IPS DF 4.7 (cell line): ENCODE measurements around the gene VASN.
"Not testable (repeated sequence)": the region's sequence is repeated elsewhere in the genome, so short reads cannot be mapped to it uniquely, and the experiment has no call there.

Source experiments
- DNase-seq: peaks from one replicate; pipeline ENCODE4 v3.0.0-alpha.2; 2013; ENCODE audit warnings: low spot score; ENCODE audit errors: extremely low read depth

VASN gene

DNA sequence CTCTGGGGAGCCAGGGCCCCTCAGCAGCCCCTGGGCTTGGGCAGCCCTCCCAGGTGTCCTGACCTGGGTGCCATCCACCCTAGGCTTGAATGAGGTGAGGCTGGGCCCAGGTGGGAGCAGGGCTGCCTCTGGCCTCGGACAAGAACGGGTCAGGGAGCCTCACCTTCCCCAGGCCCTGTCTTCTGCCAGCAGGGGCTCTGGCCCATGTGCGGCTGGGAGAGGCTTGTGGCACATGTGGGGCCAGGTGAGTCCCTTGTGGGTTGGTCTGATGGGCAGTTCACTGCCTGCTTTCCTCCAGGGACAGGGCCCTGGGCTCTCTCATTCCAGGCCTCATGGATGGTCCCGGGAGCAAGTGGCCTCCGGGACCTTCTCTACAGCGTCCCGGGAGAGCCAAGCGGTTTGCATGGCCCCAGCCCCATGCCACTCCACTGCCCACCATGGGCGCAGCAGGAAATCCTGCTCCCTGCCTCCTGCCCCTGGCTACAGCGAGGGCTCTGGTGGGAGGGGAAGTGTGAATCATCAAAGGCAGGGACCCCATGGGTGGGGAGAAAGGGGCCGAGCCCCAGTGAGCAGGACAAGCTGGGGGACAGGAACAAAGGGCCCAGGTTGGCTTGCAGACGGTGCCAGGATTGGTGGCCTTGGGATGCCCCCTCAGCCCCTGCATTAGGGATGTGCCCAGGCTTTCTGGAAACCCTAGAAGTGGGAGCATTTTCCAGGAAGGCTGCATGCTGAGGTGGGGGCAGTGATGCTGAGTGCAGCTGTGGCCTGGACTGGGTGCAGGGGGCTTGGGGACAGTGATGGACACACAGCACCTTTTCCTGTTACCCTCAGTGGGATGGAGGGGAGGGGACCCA, 12.2 kb downstream of the VASN start:
- no peak for DNase-seq

DNA sequence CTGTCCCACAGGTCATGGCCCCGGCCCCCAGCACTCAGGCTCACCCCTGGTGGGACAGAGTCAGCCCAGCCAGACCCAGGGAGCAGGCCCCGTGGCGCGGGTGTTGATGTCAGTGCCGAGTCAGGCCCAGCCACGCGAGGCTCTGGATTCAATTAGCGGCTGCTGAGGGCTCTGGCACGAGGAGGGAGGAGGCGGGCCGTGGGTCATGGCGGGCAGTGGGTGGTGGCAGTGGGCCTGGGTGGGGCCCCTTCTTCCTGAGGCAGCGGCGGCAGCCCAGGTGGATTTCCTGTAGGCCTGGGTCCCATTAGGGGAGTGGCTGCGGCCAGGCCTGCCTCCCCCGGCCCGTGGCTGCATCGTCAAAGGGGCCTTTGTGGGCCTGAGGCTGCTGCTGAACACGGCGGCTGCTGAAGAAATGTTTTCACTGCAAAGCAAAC, 12.9 kb downstream of the VASN start:
- DNase-seq, result no peak

DNA sequence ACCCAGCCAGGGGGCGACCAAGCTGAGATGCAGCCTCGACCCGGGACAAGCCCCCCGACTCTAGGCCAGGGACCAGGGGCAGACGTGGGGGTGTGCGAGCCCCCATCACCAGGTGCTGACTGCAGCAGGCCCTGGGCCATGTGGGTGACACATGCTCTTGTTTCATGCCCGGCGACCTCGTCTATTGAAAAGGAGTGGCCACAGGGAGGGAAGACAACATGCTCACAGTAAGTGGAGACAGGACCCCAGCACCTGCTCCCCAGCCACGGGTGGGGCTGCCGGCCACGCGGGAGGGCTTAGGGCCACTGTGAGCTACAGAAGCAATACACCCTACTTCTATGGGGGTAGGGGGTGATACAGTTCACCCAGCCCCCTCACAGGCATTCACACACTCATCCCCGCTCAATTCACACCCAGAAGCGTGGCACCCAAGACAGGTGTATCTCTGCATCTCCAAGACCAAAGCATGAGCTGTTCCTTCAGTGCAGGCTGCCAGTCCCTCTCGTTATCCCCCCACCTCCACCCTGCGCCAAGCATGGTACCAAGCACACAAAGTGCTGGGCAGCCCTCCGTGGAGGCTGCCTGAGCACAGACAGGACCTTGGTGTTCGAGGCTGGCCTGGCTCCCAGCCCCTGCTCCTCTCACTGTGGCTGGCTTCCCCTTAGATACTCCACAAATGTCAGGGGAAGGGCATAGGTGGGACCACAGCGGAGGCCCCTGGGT, 13.6 kb downstream of the VASN start:
- DNase-seq, result no peak

DNA sequence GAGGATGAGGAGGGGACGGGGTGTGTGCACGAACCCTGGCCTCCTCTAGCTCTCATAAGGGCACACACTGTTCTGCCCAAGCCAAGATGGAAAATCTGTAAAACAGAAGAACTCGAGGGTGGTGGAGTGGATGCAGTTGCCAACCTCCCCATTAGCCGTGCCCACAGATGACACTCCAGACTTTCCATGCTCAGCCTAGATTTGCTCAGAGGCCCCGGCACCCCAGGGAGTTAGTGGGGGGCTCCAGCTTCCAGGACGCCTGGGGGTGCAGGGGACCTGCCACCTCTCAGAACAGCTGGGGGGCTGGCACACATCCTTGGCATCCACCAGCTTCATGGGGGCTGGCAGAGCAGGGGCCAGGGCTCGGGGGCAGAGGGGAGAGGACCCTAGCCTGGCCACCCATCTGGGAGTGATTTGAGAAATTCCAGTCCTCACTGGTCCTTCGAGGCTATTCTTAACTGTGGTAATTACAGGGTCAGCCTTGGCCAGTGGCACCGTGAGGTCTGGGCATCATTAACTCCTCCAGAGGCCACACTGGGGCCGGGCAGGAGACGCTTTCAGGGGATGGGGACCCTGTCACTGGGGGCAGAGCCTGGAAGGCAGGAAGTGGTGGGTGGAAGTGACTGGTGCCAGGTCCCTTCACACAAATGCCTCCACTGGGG, 14.3 kb downstream of the VASN start:
- no peak for DNase-seq

DNA sequence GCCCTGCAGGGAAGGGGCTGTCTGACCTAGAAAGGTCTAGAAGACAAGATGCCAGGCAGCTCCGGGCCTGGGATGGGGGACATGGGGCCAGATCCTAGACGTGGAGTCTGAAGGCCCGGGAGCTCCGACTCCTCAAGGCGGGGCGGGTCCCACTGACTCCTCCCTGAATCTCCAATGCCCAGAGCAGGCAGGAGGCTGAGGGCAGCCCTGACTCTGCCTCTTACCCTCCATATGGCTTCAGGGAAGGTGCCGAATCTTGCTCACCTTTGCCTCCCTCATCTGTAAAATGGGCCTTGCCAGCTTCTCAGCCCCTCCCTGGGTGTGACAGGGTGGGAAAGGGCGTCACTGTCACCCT, 14.8 kb downstream of the VASN start:
- DNase-seq, result no peak

DNA sequence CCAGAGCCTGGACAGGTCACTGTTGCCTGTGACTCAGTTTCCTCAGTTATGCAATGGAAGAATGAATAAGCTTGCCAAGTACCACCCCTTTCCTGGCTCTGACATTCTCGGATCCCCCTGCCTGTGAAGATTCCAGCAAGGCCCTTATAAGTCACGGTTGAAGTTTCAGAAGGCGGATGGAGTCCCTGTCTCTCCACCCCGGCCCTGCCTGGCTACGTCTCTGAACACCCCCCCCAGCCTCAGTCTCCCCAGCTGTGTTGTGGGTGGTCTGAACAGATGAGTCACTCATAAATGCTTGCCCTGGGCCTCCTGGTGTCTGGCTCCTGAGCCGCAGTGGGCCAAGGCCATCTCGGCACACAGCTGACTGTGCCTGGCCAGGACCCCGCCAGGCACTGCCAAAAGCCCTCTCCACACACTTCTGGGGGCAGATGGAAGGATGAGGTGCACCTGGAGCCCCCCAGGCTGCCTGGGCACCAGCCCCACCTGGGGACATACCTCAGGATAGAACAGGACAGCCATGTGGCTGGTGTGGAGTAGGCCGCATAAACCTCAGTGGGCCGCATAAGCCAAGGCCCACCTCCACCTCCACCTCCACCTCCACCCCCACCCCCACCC, 15.4 kb downstream of the VASN start:
- DNase-seq, result no peak

DNA sequence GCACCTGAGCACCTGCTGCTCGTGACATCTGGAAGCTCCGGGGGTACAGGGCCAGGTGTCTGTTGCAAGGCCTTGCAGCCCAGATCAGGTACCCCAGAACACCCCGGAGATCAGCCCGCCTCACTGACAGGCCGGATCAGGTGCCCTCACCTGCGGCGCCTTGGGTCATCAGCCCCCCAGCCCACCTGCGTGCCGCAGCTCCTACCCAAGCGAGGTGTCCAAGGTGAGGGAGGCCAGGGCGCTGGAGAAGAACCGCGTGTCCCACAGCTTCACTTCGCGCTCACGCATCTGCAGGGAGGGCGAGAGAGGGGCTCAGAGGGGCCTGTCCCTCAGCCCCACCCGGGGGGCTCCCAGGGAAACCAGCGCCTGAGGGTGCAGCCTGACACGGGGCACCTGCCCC, 16.1 kb downstream of the VASN start:
- DNase-seq, result no peak

DNA sequence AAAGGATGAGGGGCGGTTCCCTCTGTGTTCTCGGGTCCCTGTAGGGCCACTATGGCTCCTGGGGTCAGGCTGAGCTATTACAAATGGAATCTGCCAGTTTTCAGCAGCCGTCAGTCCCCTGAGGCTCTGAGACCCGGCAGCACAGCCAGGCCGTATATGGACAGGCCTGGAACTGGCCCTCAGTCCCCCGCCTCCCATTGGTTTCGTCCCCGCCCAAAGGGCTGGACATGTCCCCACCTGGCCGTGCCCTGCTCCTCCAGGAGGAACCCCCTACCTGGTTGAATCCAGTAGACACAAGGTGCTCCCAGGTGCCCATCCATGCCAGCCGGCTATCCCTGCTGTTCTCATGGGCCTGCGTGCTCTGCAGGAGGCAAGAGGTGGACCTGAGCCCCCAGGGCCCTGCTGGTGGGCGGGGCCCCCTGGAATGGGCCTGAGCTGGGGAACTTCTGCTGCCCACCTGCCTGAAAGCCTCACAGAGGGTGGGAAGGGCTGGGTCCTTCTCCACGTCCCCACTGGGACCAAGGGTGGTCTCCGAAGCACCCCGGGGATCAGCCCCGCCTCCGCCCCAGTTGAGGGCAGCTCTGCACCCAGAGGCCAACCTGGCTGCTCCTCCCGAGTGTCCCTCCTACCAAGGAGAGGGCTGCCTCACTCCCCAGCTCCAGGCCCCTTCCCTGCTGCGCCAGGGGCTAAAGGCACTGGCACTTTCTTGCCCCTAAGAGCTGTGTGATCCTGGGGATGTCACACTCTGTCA, 16.8 kb downstream of the VASN start:
- no peak for DNase-seq

DNA sequence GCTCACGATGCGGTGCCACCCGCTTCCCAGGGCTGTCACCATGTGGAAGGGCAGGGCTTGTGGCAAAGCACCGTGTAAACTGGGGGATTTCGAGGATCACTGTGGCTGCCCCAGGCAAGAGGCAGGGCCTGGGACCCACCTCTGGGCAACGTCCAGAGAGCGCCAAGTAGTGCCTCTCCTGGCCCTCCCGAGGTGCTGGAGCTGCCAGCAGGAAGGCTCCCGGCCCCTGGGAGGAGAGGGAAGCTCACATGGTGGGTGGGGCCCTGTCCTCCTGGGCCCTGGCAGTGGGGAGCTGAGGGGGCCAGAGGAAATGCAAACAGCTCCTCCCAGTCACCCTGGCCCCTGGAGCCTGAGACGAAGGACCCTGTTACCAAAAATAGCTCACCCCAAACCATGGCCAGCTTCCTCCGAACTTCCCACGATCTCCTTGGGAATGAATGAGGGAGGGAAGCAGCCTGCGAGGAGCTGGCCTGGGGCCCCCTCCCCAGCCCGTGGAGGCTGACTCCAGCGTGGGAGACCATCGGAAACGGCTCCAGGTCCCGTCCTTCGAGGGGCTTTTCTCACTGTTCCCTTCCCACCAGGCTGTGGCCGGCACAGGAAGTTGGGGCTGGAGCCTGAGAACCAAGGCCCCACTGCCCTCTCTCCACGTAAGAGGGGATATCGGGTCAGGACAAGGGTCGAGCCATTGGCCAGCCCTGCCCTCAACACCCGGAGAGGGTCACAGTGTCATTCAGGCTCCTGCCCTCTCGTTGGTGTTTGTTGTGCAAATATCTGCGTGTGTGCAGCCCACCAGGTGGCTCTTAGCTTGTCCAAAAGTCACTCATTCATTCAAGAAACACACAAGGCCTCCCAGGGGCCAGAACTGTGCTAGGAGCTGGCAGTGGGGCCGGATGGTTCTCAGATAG, 17.7 kb downstream of the VASN start:
- no peak for DNase-seq

DNA sequence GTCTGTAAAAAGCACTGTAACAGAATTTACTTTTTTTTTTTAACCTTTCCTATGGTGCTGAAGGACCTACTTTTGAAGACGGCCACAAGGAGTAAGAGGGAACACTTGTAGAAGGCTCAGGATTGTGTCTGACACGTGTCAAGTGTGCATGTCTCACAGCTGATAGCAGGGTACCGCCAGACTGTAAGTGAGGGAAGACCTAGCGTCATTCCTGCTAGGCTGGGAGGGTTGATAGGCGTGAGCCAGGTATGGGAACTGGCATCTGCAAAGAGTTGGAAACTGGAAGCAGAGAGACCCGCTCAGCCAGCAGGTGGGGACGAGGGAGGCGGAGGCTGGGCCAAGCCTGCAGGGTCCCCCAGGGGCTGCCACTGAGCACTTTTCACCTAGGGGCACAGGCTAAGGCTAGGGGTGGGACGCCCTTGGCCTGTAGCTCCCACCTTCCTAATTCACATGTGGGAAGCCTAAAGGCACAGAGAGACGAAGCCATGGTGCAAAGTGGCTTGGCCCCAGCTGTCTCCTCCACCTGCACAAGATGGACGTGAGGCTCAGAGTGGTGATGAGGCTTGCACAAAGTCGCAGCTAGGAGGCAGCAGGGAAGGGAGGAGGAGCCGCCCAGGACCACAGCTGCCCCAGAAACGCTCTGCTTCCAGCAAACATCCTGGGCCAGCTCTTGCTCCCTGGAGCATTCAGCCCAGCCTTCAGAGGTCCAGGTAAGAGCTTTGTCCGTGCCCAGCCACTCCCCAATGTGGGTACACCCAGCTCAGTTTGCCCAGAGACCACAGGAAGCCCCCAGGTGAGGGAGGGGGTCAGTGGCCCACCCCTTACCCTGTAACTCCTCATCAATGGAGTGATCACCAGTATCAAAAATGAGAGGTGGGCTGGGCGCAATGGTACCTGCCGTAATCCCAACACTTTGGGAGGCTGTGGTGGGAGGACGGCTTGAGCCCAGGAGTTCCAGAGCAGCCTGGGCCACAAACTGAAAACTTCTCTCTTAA, 18.9 kb downstream of the VASN start:
- DNase-seq, result no peak

DNA sequence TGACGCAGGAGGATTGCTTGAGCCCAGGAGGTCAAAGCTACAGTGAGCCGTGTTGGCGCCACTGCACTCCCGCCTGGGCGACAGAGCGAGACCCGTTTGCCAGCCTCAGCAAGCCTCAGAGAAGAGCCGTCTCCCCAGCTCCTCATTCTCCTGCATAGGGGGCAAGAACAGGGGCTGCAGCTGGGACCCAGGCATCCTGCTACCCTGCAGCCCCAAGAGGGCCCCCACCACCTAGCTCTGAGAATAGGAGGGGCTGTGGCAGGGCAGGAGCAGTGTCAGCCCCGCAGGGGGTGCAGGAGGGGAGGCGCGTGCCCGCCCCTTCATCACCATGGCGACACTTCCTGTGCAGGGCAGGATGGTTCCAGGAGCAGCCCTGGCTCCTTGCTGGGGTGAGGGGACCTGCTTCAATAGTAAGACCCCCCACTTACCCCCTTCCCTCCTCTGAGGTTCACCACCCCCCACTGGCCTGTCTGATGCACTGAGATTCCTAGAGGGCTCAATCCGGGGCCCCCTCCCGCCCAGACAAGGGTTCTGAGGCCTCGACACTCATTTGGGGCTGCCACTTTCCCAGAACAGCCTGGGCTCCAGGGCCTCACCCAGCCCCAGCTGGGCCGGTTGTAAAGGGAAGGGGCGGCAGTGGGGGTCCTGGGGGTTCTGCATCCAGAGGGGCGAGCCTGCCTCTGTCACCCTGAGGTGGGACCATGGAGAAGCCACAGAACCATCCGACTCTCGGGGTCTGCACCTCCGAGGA, 20.2 kb downstream of the VASN start:
- no peak for DNase-seq

DNA sequence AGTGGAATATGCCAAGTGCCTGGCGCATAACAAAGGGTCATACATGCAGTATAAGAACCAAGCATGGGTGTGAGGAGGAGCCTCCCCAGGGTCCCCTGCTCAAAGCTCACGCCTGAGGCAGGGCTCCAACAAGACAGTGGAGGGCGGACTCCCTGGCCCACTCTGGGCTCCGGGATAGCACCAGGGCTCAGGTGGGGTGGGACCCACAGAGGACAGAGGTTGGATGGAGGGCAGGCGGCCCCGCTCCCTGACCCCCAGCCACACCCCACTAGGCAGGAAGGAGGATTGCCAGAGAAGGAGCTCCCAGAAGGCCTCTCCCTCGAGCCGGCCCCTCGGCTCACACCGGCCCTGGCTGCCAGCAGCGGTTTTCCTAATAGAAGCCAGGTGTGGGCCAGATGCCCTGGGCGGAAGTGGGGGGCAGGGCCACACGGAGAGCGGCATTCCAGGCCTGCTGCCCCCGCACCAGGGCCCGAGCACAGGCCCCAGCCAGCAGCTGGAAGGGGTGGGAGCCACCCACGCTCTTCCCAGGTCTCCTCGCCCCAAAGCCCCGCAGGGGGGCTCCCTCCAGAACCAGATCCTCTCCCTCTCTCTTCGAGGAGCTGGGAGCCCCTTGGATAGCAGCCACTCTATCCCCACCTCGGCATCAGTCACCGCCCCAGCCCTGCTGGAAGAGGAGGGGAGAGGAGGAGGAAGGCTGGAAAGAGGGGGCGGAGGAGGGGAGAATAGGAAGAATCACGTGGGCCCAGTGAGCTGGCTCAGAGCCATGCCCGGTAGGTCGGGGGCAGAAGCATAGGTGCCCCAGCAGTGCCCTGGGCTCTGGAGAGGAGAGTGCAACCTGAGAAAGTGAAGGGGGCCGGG, 21.0 kb downstream of the VASN start:
- no peak for DNase-seq

DNA sequence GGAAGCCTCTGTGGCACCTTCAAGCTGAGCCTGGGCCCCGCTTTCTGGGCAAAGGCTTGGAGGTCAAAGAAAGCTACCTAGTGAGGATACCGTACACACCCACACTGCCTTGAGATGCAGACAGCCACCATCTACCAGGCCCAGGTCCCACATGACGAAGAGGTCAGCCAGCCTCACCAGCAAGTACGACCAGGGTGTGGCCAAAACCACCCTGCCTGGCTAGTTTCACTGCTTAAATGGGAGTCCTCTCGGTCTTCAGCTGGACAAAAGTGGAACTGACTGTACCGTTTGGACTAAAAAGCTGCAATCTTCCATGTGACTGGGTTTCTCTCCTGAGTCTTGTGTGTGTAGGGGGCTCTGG, 21.6 kb downstream of the VASN start:
- no peak for DNase-seq

DNA sequence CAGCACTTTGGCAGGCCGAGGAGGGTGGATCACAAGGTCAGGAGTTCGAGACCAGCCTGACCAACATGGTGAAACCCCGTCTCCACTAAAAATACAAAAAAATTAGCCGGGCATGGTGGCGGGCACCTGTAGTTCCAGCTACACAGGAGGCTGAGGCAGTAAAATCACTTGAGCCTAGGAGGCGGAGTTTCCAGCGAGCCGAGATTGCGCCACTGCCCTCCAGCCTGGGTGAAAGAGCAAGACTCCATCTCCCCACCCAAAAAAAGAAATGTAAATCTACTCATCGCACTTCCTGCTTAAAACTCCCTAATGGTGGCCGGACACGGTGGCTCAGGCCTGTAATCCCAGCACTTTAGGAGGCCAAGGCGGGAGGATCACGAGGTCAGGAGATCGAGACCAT, 22.2 kb downstream of the VASN start:
- DNase-seq, result not testable (repeated sequence)

DNA sequence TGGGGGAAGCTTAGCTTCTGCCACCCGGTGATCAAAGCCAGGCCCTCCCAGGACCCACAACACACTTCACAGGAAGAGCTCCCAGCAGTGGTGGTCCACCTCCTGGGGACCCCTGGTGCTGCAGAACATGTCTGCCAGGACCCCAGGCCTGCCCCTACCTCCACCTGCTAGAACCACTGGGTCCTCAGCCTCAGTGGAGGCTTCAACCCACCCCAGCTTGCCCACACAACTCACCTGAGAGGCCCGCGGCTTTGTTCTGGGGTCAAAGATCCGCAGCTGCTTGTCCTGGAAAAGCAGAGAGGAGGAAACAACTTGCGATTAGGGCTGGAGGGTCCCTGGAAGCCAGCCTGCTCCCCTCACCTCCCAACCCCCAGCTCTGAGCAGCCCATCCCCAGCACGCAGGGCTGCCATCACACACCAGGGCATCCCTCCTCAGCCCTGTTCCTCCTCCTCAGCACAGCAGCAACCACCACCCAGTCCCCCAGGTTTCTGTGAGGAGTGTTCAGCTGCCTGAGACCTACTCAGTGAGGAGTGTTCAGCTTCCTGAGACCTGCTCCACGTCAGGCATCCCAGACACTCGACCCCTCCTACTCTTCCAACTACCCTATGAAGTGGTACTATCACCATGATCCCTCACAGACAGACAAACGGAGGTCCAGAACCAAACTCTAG, 23.5 kb downstream of the VASN start:
- no peak for DNase-seq

DNA sequence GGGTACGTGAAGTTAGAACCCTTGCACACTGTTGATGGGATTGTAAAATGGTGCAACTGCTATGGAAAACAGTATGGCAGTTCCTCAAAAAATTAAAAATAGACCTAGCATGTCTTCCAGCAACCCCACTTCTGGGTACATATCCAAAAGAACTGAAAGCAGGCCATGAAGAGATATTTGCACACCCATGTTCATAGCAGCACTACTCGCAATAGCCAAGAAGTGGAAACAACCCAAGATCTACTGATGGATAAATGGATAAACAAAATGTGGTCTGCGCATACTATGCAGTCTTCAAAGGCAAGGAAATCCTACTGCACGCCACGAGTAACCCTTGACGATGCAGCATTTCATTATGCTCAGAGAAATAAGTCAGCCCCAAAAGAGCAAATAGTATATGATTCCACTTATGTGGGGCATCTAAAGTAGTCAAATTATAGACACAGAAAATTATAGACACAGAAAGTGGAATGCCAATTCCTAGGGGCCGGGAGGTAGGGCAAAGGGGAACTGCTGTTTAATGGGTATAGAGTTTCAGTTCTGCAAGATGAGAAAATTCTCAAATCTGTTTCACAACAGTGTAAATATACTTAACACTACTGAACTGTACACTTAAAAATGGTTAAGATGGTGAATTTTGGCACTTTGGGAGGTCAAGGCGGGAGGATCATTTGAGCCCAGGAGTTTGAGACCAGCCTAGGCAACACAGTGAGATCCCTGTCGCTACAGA, 27.5 kb downstream of the VASN start:
- DNase-seq, result no peak
